ENCODE measurements around the gene KIAA1217.

KIAA1217 gene

GRCh38 chr10:24350070-24350921, 141.4 kb downstream of the KIAA1217 start:
- TF ChIP-seq SIN3A (IDR thresholded peaks at IDR 0.05; ENCODE audit: borderline replicate concordance, insufficient read depth, low read length) (no peak), REST (IDR thresholded peaks at IDR 0.05; ENCODE audit: insufficient read depth in 1 of 2, low read depth in 2 of 2, low read length in 2 of 2) (no peak), FOXP2 (optimal IDR thresholded peaks at IDR 0.05; ENCODE audit: borderline replicate concordance, extremely low read depth, extremely low read length, insufficient read depth) (no peak), TAF1 (IDR thresholded peaks at IDR 0.05; ENCODE audit: borderline replicate concordance, insufficient read depth, low read length) (no peak), POLR2AphosphoS5 (IDR thresholded peaks at IDR 0.05; ENCODE audit: low read depth, low read length) (no peak)

DNA sequence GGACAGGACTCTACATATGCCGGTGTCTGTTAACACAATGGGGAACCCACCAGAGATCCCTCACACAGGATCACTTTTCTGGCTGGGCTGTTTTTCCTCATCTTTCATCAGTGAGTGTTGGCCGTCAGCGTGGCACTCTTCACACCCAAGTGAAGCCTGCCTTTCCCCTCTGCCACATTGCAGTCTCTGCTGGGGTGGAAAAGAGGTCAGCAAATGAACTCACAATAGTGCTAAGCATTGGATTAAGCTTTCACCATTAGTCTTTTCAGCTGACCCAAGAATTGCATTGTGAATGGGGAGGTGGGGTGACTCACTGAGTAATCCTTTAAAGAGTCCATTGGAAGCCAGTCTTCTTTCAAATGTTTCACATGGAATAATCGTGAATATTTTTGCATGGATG, 143.0 kb downstream of the KIAA1217 start:
- TF ChIP-seq SIN3A (IDR thresholded peaks at IDR 0.05; ENCODE audit: borderline replicate concordance, insufficient read depth, low read length) = no peak
- TF ChIP-seq REST (IDR thresholded peaks at IDR 0.05; ENCODE audit: insufficient read depth in 1 of 2, low read depth in 2 of 2, low read length in 2 of 2) = no peak
- TF ChIP-seq FOXP2 (optimal IDR thresholded peaks at IDR 0.05; ENCODE audit: borderline replicate concordance, extremely low read depth, extremely low read length, insufficient read depth) = no peak
- TF ChIP-seq TAF1 (IDR thresholded peaks at IDR 0.05; ENCODE audit: borderline replicate concordance, insufficient read depth, low read length) = no peak
- no peak for TF ChIP-seq POLR2AphosphoS5 (IDR thresholded peaks at IDR 0.05; ENCODE audit: low read depth, low read length)

GRCh38 chr10:24352399-24352798, 143.5 kb downstream of the KIAA1217 start:
- TF ChIP-seq POLR2AphosphoS5 (IDR thresholded peaks at IDR 0.05; ENCODE audit: low read depth, low read length) = no peak
- TF ChIP-seq FOXP2 (optimal IDR thresholded peaks at IDR 0.05; ENCODE audit: borderline replicate concordance, extremely low read depth, extremely low read length, insufficient read depth) = no peak
- no peak for TF ChIP-seq SIN3A (IDR thresholded peaks at IDR 0.05; ENCODE audit: borderline replicate concordance, insufficient read depth, low read length)
- TF ChIP-seq REST (IDR thresholded peaks at IDR 0.05; ENCODE audit: insufficient read depth in 1 of 2, low read depth in 2 of 2, low read length in 2 of 2) = no peak
- TF ChIP-seq TAF1 (IDR thresholded peaks at IDR 0.05; ENCODE audit: borderline replicate concordance, insufficient read depth, low read length) = no peak

DNA sequence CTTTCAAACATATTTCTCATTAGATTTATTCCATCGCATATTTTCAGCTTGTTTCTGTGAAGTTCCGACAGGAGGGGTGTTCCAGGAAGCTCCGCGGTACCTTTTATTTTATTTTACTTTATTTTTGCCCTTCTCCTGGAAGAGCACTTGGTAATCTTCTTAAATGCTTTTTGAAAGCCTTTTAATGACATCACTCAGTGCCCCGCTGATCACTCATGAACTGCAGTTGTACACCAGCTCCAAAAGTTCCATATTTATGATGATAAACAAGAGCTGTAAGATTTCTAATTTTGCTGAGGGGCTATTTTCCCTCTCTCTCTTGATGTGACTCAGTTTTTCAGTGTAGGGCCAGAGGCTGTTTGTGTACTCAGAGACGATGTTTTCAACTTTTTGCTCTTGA, 144.4 kb downstream of the KIAA1217 start:
- no peak for TF ChIP-seq TAF1 (IDR thresholded peaks at IDR 0.05; ENCODE audit: borderline replicate concordance, insufficient read depth, low read length)
- no peak for TF ChIP-seq REST (IDR thresholded peaks at IDR 0.05; ENCODE audit: insufficient read depth in 1 of 2, low read depth in 2 of 2, low read length in 2 of 2)
- TF ChIP-seq SIN3A (IDR thresholded peaks at IDR 0.05; ENCODE audit: borderline replicate concordance, insufficient read depth, low read length) = no peak
- no peak for TF ChIP-seq FOXP2 (optimal IDR thresholded peaks at IDR 0.05; ENCODE audit: borderline replicate concordance, extremely low read depth, extremely low read length, insufficient read depth)
- TF ChIP-seq POLR2AphosphoS5 (IDR thresholded peaks at IDR 0.05; ENCODE audit: low read depth, low read length) = no peak

Measured in PFSK-1 (cell line).